OCI-LY7 (cell line): Measurements from ENCODE around the gene C10orf90.

Experiments
- CTCF ChIP-seq: fragments of 200-600 bp; sonication (generic); conservative IDR thresholded peaks from 2 replicates; pipeline ENCODE4 v1.5.1; 2014; ENCODE audit warnings: mild to moderate bottlenecking, antibody characterized with exemption, low read length, moderate library complexity, mixed read lengths
- EZH2phosphoT487 ChIP-seq: fragments of 200-600 bp; sonication (generic); IDR thresholded peaks from 2 replicates; pipeline ENCODE4 v1.6.1; 2018; ENCODE audit warnings: low read depth, borderline replicate concordance, mild to moderate bottlenecking, mixed run types, antibody characterized with exemption, low read length, moderate library complexity, mixed read lengths

- no peak for TF ChIP-seq CTCF
- no peak for TF ChIP-seq EZH2phosphoT487
Observed at GRCh38 chr10:126523071-126523470, 147.4 kb downstream of the C10orf90 start.
